GM21390 (cell line): ENCODE results near the gene ZNF605.
"Not testable (repeated sequence)": the region's sequence is repeated elsewhere in the genome, so short reads cannot be mapped to it uniquely, and the experiment has no call there.

Experiments
- ATAC-seq: cut with Tn5 transposase; IDR thresholded peaks from one replicate; pipeline ENCODE4 v1.9.1; 2021; ENCODE audit not compliant: unreplicated experiment

The ZNF605 gene

GRCh38 chr12:132949936-132950837 is 5.9 kb downstream of the ZNF605 start:
- ATAC-seq = no peak

GRCh38 chr12:132948146-132949066 is 7.7 kb downstream of the ZNF605 start:
- ATAC-seq = no peak

GRCh38 chr12:132946246-132946820 is 9.8 kb downstream of the ZNF605 start:
- no peak for ATAC-seq

- ATAC-seq = no peak
Measured at GRCh38 chr12:132945806-132946205, 10.3 kb downstream of the ZNF605 start.

- no peak for ATAC-seq
Measured at GRCh38 chr12:132942611-132943010, 13.5 kb downstream of the ZNF605 start.

- ATAC-seq = no peak
Measured at GRCh38 chr12:132941336-132941954, 14.7 kb downstream of the ZNF605 start.

GRCh38 chr12:132940071-132940719 is 15.9 kb downstream of the ZNF605 start:
- no peak for ATAC-seq

- not testable (repeated sequence) for ATAC-seq
Measured at GRCh38 chr12:132938807-132939206, 17.3 kb downstream of the ZNF605 start.

- ATAC-seq = no peak
Measured at GRCh38 chr12:132937476-132937875, 18.6 kb downstream of the ZNF605 start.

- not testable (repeated sequence) for ATAC-seq
Measured at GRCh38 chr12:132936921-132937320, 19.2 kb downstream of the ZNF605 start.

GRCh38 chr12:132936163-132936562 is 19.9 kb downstream of the ZNF605 start:
- no peak for ATAC-seq

GRCh38 chr12:132926415-132926833 is 29.7 kb downstream of the ZNF605 start:
- no peak for ATAC-seq

- ATAC-seq = no peak
Measured at GRCh38 chr12:132925597-132926414, 30.3 kb downstream of the ZNF605 start.

- no peak for ATAC-seq
Measured at GRCh38 chr12:132924356-132924755, 31.8 kb downstream of the ZNF605 start.

GRCh38 chr12:132923356-132923909 is 32.7 kb downstream of the ZNF605 start:
- no peak for ATAC-seq

- no peak for ATAC-seq
Measured at GRCh38 chr12:132922676-132923075, 33.4 kb downstream of the ZNF605 start.

GRCh38 chr12:132921685-132922084 is 34.4 kb downstream of the ZNF605 start:
- ATAC-seq = no peak

- ATAC-seq = no peak
Measured at GRCh38 chr12:132918680-132919079, 37.4 kb downstream of the ZNF605 start.

- no peak for ATAC-seq
Measured at GRCh38 chr12:132909030-132909368, 47.1 kb downstream of the ZNF605 start.
